Naive thymus-derived CD4-positive, alpha-beta T cell (primary cell): ENCODE results near the gene GREM1. TPM values are rescaled to one million over a fixed set of nuclear protein-coding genes. Genes with fewer than 3 reads are reported as not detected.

Source experiments
- ATAC-seq: fragments of 150-1000 bp; cut with Tn5 transposase; 2 replicates; pipeline ENCODE4 v1.10.0; 2021; ENCODE audit warnings: mild to moderate bottlenecking, moderate library complexity
- CTCF ChIA-PET: fragments of 350-600 bp; sonication (Branson Sonifier 250); formaldehyde crosslinking; loops from one replicate; lab custom pipeline; 2021; ENCODE audit warnings: antibody characterized with exemption; lab: Charles Lee
- POLR2A ChIA-PET: fragments of 350-600 bp; sonication (Branson Sonifier 250); formaldehyde crosslinking; loops from one replicate; lab custom pipeline; 2021; ENCODE audit warnings: antibody characterized with exemption, inconsistent platforms; lab: Charles Lee
- DNase-seq, 9 donors: peaks; one replicate each; pipeline versions ENCODE4 v3.0.0 to v3.0.0-alpha.2; 2020 to 2022; ENCODE audit warnings: mixed read lengths in 1 of 9
- H3K27ac ChIP-seq: one replicate; pipeline ENCODE4 v1.7.0; 2013; ENCODE audit warnings: mild to moderate bottlenecking, low read depth, low read length, moderate library complexity
- H3K27me3 ChIP-seq, 2 donors: one replicate each; pipeline ENCODE4 v1.7.0; 2013; ENCODE audit warnings: low read length in 2 of 2, mild to moderate bottlenecking in 2 of 2, moderate library complexity in 2 of 2; ENCODE audit not compliant: control insufficient read depth in 2 of 2, insufficient read depth in 2 of 2
- H3K36me3 ChIP-seq, 3 experiments: 1 replicate in 2 of 3; 2 replicates in 1 of 3; pipeline ENCODE4 v1.7.0; 2013; ENCODE audit warnings: low read length in 3 of 3, mild to moderate bottlenecking in 3 of 3, moderate library complexity in 1 of 3; ENCODE audit not compliant: insufficient read depth in 3 of 3, control insufficient read depth in 2 of 3
- H3K4me1 ChIP-seq, 2 donors: one replicate each; pipeline ENCODE4 v1.7.0; 2013; ENCODE audit warnings: low read length in 2 of 2, mild to moderate bottlenecking in 2 of 2, moderate library complexity in 1 of 2; ENCODE audit not compliant: control insufficient read depth in 2 of 2, insufficient read depth in 2 of 2
- H3K4me3 ChIP-seq: 2 replicates; pipeline ENCODE4 v1.7.0; 2013; ENCODE audit warnings: mild to moderate bottlenecking, low read length
- H3K9me3 ChIP-seq, 3 experiments: 1 replicate in 2 of 3; 2 replicates in 1 of 3; pipeline ENCODE4 v1.7.0; 2013; ENCODE audit warnings: low read length in 3 of 3; ENCODE audit not compliant: control insufficient read depth in 2 of 3
- H3K27ac Mint-ChIP-seq, 9 donors: one replicate each; pipeline ENCODE4 v1.8.0; 2020 to 2022; ENCODE audit warnings: mixed read lengths in 9 of 9, mild to moderate bottlenecking in 8 of 9, moderate library complexity in 5 of 9, inconsistent platforms in 2 of 9
- H3K27me3 Mint-ChIP-seq, 5 donors: one replicate each; pipeline ENCODE4 v1.8.0; 2021 to 2022; ENCODE audit warnings: mixed read lengths in 5 of 5, mild to moderate bottlenecking in 1 of 5
- H3K36me3 Mint-ChIP-seq, 5 donors: one replicate each; pipeline ENCODE4 v1.8.0; 2020 to 2022; ENCODE audit warnings: mixed read lengths in 5 of 5, mild to moderate bottlenecking in 3 of 5, inconsistent platforms in 1 of 5
- H3K4me1 Mint-ChIP-seq, 7 donors: one replicate each; pipeline ENCODE4 v1.8.0; 2020 to 2022; ENCODE audit warnings: mixed read lengths in 7 of 7, mild to moderate bottlenecking in 3 of 7, inconsistent platforms in 1 of 7
- H3K4me3 Mint-ChIP-seq, 10 donors: one replicate each; pipeline ENCODE4 v1.8.0; 2020 to 2022; ENCODE audit warnings: mild to moderate bottlenecking in 10 of 10, mixed read lengths in 10 of 10, moderate library complexity in 6 of 10, inconsistent platforms in 2 of 10
- H3K9me3 Mint-ChIP-seq, 11 donors: one replicate each; pipeline ENCODE4 v1.8.0; 2020 to 2022; ENCODE audit warnings: mixed read lengths in 11 of 11, mild to moderate bottlenecking in 4 of 11, inconsistent platforms in 1 of 11, moderate library complexity in 1 of 11
- intact Hi-C, 2 donors: fragments of 100-400 bp; cut with micrococcal nuclease; formaldehyde crosslinking; loops; one replicate each; pipeline ENCODE4 v1.15.1; 2023
- polyA plus RNA-seq, 2 donors: library from polyadenylated mRNA; unstranded; fragments of 300-500 nt; fragmentation: Illumina TruSeq; gene quantifications; one replicate each; pipeline ENCODE4 v1.2.3, GENCODE V29; 2021
- total RNA-seq, 6 experiments: library from RNA in 5 of 6; stranded (reverse) in 5 of 6; gene quantifications; 1 replicate in 5 of 6; 2 replicates in 1 of 6; pipeline ENCODE4 v1.2.3 and lab custom pipeline; 2021 to 2026

GREM1 gene
- total and polyA plus RNA-seq, 7 experiments from 2014 or later = not detected

- H3K4me1 Mint-ChIP-seq = peaks cover 0 to 6% (median 0%) of the 10 kb centered on the region in 7 donors
- peaks cover 0 to 4% (median 0%) of the 10 kb centered on the region in 5 donors for H3K27me3 Mint-ChIP-seq
- POLR2A ChIA-PET = no interaction called here
- H3K4me3 Mint-ChIP-seq = no peak overlapping the region
- H3K27ac Mint-ChIP-seq = no peak overlapping the region
- H3K27ac ChIP-seq = no peak overlapping the region
- no peaks in the 10 kb centered on the region for H3K9me3 ChIP-seq
- H3K4me3 ChIP-seq = no peak overlapping the region
- peak; percentile 65 for ATAC-seq
- intact Hi-C loops = no loop called here
- CTCF ChIA-PET = no interaction called here
- H3K36me3 ChIP-seq = no peaks in the 10 kb centered on the region
- no peaks in the 10 kb centered on the region for H3K4me1 ChIP-seq
- no peaks in the 10 kb centered on the region for H3K27me3 ChIP-seq
- H3K9me3 Mint-ChIP-seq = peaks cover 0 to 2% (median 0%) of the 10 kb centered on the region in 11 donors
- no peak for DNase-seq
- H3K36me3 Mint-ChIP-seq = peaks cover 0 to 11% (median 0%) of the 10 kb centered on the region in 5 donors
Measured at GRCh38 chr15:32683906-32684584, 33.8 kb upstream of the GREM1 start.

- DNase-seq (no peak), ATAC-seq (no peak)
- Mint-ChIP-seq H3K9me3 (peaks cover 0 to 2% (median 0%) of the 10 kb centered on the region in 11 donors), H3K4me1 (peaks cover 0 to 6% (median 0%) of the 10 kb centered on the region in 7 donors), H3K4me3 (no peak overlapping the region), H3K27ac (no peak overlapping the region), H3K36me3 (peaks cover 0 to 11% (median 0%) of the 10 kb centered on the region in 5 donors), H3K27me3 (peaks cover 0 to 7% (median 0%) of the 10 kb centered on the region in 5 donors)
- H3K27ac ChIP-seq = no peak overlapping the region
- H3K36me3 ChIP-seq = no peaks in the 10 kb centered on the region
- H3K27me3 ChIP-seq = no peaks in the 10 kb centered on the region
- intact Hi-C loops = no loop called here
- CTCF ChIA-PET = no interaction called here
- H3K4me1 ChIP-seq = no peaks in the 10 kb centered on the region
- no peaks in the 10 kb centered on the region for H3K9me3 ChIP-seq
- POLR2A ChIA-PET = no interaction called here
- H3K4me3 ChIP-seq = no peak overlapping the region
Measured at GRCh38 chr15:32685576-32685975, 32.2 kb upstream of the GREM1 start.

- H3K9me3 ChIP-seq = no peaks in the 10 kb centered on the region
- DNase-seq (no peak), ATAC-seq (no peak)
- H3K4me1 Mint-ChIP-seq = peaks cover 0 to 6% (median 0%) of the 10 kb centered on the region in 7 donors
- H3K27ac ChIP-seq = no peak overlapping the region
- CTCF ChIA-PET = interaction anchor here (0.6 kb wide), 1 partner anchor 25 kb away, joined by 3 read pairs; no protein-coding TSS in a partner anchor
- H3K4me3 Mint-ChIP-seq = no peak overlapping the region
- peaks cover 0 to 2% (median 0%) of the 10 kb centered on the region in 11 donors for H3K9me3 Mint-ChIP-seq
- POLR2A ChIA-PET = no interaction called here
- intact Hi-C loops = no loop called here
- H3K27ac Mint-ChIP-seq = no peak overlapping the region
- H3K4me1 ChIP-seq = no peaks in the 10 kb centered on the region
- peaks cover 0 to 11% (median 0%) of the 10 kb centered on the region in 5 donors for H3K36me3 Mint-ChIP-seq
- no peaks in the 10 kb centered on the region for H3K36me3 ChIP-seq
- H3K27me3 ChIP-seq = no peaks in the 10 kb centered on the region
- H3K27me3 Mint-ChIP-seq = peaks cover 0 to 11% (median 4%) of the 10 kb centered on the region in 5 donors
- H3K4me3 ChIP-seq = no peak overlapping the region
Measured at GRCh38 chr15:32687556-32687955, 30.2 kb upstream of the GREM1 start.

- intact Hi-C loops = loop anchor here in 1 of 2 donors (2.0 kb wide), 1 partner anchor 25 kb away; no protein-coding TSS in a partner anchor
- H3K27me3 ChIP-seq = no peaks in the 10 kb centered on the region
- DNase-seq (no peak), ATAC-seq (no peak)
- H3K4me1 ChIP-seq = no peaks in the 10 kb centered on the region
- ChIA-PET POLR2A (no interaction called here), CTCF (no interaction called here)
- Mint-ChIP-seq H3K4me1 (peaks cover 0 to 6% (median 0%) of the 10 kb centered on the region in 7 donors), H3K27me3 (peaks cover 0 to 11% (median 7%) of the 10 kb centered on the region in 5 donors), H3K36me3 (peaks cover 0 to 10% (median 0%) of the 10 kb centered on the region in 5 donors), H3K4me3 (no peak overlapping the region), H3K27ac (no peak overlapping the region), H3K9me3 (peaks cover 0 to 2% (median 0%) of the 10 kb centered on the region in 11 donors)
- no peaks in the 10 kb centered on the region for H3K9me3 ChIP-seq
- H3K4me3 ChIP-seq = no peak overlapping the region
- no peaks in the 10 kb centered on the region for H3K36me3 ChIP-seq
- no peak overlapping the region for H3K27ac ChIP-seq
Measured at GRCh38 chr15:32688151-32688639, 29.6 kb upstream of the GREM1 start.

- H3K36me3 ChIP-seq = no peaks in the 10 kb centered on the region
- ATAC-seq (no peak), DNase-seq (no peak)
- ChIA-PET CTCF (no interaction called here), POLR2A (no interaction called here)
- no peak overlapping the region for H3K27ac ChIP-seq
- Mint-ChIP-seq H3K27me3 (peaks cover 0 to 11% (median 8%) of the 10 kb centered on the region in 5 donors), H3K4me1 (no peaks in the 10 kb centered on the region), H3K9me3 (peaks cover 0 to 2% (median 0%) of the 10 kb centered on the region in 11 donors), H3K27ac (no peak overlapping the region), H3K4me3 (no peak overlapping the region), H3K36me3 (no peaks in the 10 kb centered on the region)
- intact Hi-C loops = no loop called here
- no peaks in the 10 kb centered on the region for H3K4me1 ChIP-seq
- no peaks in the 10 kb centered on the region for H3K9me3 ChIP-seq
- no peaks in the 10 kb centered on the region for H3K27me3 ChIP-seq
- H3K4me3 ChIP-seq = no peak overlapping the region
Measured at GRCh38 chr15:32690941-32691688, 26.7 kb upstream of the GREM1 start.

- no peaks in the 10 kb centered on the region for H3K9me3 ChIP-seq
- ChIA-PET CTCF (no interaction called here), POLR2A (no interaction called here)
- H3K27me3 ChIP-seq = no peaks in the 10 kb centered on the region
- Mint-ChIP-seq H3K4me1 (no peaks in the 10 kb centered on the region), H3K4me3 (no peak overlapping the region), H3K36me3 (no peaks in the 10 kb centered on the region), H3K27me3 (peaks cover 0 to 11% (median 8%) of the 10 kb centered on the region in 5 donors), H3K27ac (no peak overlapping the region), H3K9me3 (peaks cover 0 to 2% (median 0%) of the 10 kb centered on the region in 11 donors)
- intact Hi-C loops = no loop called here
- DNase-seq (no peak), ATAC-seq (no peak)
- no peaks in the 10 kb centered on the region for H3K4me1 ChIP-seq
- H3K36me3 ChIP-seq = no peaks in the 10 kb centered on the region
- no peak overlapping the region for H3K27ac ChIP-seq
- H3K4me3 ChIP-seq = no peak overlapping the region
Measured at GRCh38 chr15:32691689-32692038, 26.1 kb upstream of the GREM1 start.
